ENCODE data around the gene WNT9B. TPM values are rescaled to one million over a fixed set of nuclear protein-coding genes. Genes with fewer than 3 reads are reported as not detected.

The WNT9B gene
- total and polyA plus RNA-seq, 12 donors = 0.18 to 2.4 (median 0.35) TPM

- H3K27ac ChIP-seq = no peak overlapping the region
- no peaks in the 10 kb centered on the region for H3K36me3 ChIP-seq
- peaks cover 3 to 16% (median 9%) of the 10 kb centered on the region in 9 donors for H3K4me1 ChIP-seq
- peaks cover 17 to 80% (median 70%) of the 10 kb centered on the region in 7 donors for H3K27me3 ChIP-seq
- WGBS, 2 donors = 61 to 66% methylated on average over 3 of the region's 3 CpGs
- no peak overlapping the region for H3K4me3 ChIP-seq
- ATAC-seq = no peak
- intact Hi-C loops (cut with DNase I) = loop anchor here in 2 of 10 donors (5.0 to 10.0 kb wide), 3 partner anchors 37 to 89 kb away; no protein-coding TSS in a partner anchor
- no peak for DNase-seq
- TF ChIP-seq CTCF (IDR thresholded peaks at IDR 0.05) = no peak
- no peaks in the 10 kb centered on the region for H3K9me3 ChIP-seq
Observed at GRCh38 chr17:46813920-46814319, 37.5 kb upstream of the WNT9B start.

- H3K4me3 ChIP-seq = no peak overlapping the region
- no peak for TF ChIP-seq CTCF (IDR thresholded peaks at IDR 0.05)
- H3K36me3 ChIP-seq = no peaks in the 10 kb centered on the region
- peaks cover 5 to 21% (median 14%) of the 10 kb centered on the region in 9 donors for H3K4me1 ChIP-seq
- DNase-seq (no peak), ATAC-seq (no peak)
- peaks cover 22 to 85% (median 76%) of the 10 kb centered on the region in 7 donors for H3K27me3 ChIP-seq
- no peak overlapping the region for H3K27ac ChIP-seq
- intact Hi-C loops (cut with DNase I) = loop anchor here in 2 of 10 donors (5.0 to 10.0 kb wide), 3 partner anchors 37 to 90 kb away; no protein-coding TSS in a partner anchor
- WGBS, 2 donors = 34 to 36% methylated on average over 7 of the region's 7 CpGs
- no peaks in the 10 kb centered on the region for H3K9me3 ChIP-seq
Observed at GRCh38 chr17:46814446-46814845, 36.9 kb upstream of the WNT9B start.

- ATAC-seq (no peak), DNase-seq (no peak)
- no peak overlapping the region for H3K4me3 ChIP-seq
- no peak for TF ChIP-seq CTCF (IDR thresholded peaks at IDR 0.05)
- WGBS, 2 donors = 83 to 85% methylated on average over 12 of the region's 12 CpGs
- intact Hi-C loops (cut with DNase I) = loop anchor here in 2 of 10 donors (10.0 kb wide), 2 partner anchors 81 to 91 kb away; no protein-coding TSS in a partner anchor
- H3K4me1 ChIP-seq = peaks cover 9 to 27% (median 21%) of the 10 kb centered on the region in 9 donors
- H3K27me3 ChIP-seq = peaks cover 28 to 98% (median 88%) of the 10 kb centered on the region in 7 donors
- H3K36me3 ChIP-seq = no peaks in the 10 kb centered on the region
- H3K9me3 ChIP-seq = no peaks in the 10 kb centered on the region
- H3K27ac ChIP-seq = no peak overlapping the region
Observed at GRCh38 chr17:46815474-46816353, 35.7 kb upstream of the WNT9B start.

GRCh38 chr17:46817151-46817900, 34.1 kb upstream of the WNT9B start:
- peaks cover 9 to 27% (median 21%) of the 10 kb centered on the region in 9 donors for H3K4me1 ChIP-seq
- peaks cover 28 to 100% (median 95%) of the 10 kb centered on the region in 7 donors for H3K27me3 ChIP-seq
- DNase-seq (no peak), ATAC-seq (no peak)
- no peaks in the 10 kb centered on the region for H3K9me3 ChIP-seq
- intact Hi-C loops (cut with DNase I) = loop anchor here in 2 of 10 donors (10.0 kb wide), 2 partner anchors 83 to 93 kb away; no protein-coding TSS in a partner anchor
- no peaks in the 10 kb centered on the region for H3K36me3 ChIP-seq
- no peak for TF ChIP-seq CTCF (IDR thresholded peaks at IDR 0.05)
- H3K27ac ChIP-seq = no peak overlapping the region
- no peak overlapping the region for H3K4me3 ChIP-seq
- WGBS, 2 donors = 11 to 14% methylated on average over 22 of the region's 22 CpGs

All from heart right ventricle (tissue), 16 donors.